Gastroesophageal sphincter (tissue), 3 donors: ENCODE data around the gene CXCL17.

Experiments used
- CTCF ChIP-seq, 4 experiments: fragments of 200-600 bp in 2 of 4; fragments of 450-650 bp in 2 of 4; sonication (generic) in 1 of 4; IDR thresholded peaks; one replicate each; pipeline ENCODE4 v1.5.1; 2017 to 2019; ENCODE audit warnings: antibody characterized with exemption in 4 of 4, mild to moderate bottlenecking in 2 of 4, moderate library complexity in 2 of 4
- EP300 ChIP-seq: sonication (generic); formaldehyde crosslinking; IDR thresholded peaks from one replicate; pipeline ENCODE4 v1.6.1; 2017; ENCODE audit warnings: antibody characterized with exemption, mild to moderate bottlenecking
- POLR2A ChIP-seq, 2 donors: fragments of 450-650 bp; IDR thresholded peaks; one replicate each; pipeline ENCODE4 v1.6.1; 2017; ENCODE audit warnings: antibody characterized with exemption in 2 of 2, mild to moderate bottlenecking in 2 of 2, moderate library complexity in 1 of 2

DNA sequence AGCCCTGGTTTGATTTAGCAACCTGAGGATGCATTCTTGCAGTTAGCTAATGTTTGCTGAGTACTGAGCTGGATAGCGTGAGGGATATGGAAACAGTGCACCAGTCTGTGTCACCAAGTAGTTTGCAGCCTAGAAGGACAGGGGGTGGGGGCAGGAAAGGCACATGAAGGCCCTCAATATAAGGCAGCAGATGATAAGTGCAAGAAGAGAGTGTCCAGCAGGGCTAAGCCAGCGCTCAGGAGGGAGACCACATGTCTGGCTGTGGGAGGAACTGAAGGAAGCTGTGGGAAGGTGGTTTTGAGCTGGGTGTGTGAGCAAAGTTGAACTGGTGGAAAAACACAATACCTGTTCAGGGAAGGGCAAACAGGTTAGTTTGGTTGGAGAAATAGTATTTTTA, 1.7 kb downstream of the CXCL17 start:
- TF ChIP-seq CTCF (IDR thresholded peaks at IDR 0.05) (no peak), POLR2A (IDR thresholded peaks at IDR 0.05) (no peak), EP300 (no peak)
